ENCODE measurements around the gene NDUFS4. TPM values are rescaled to one million over a fixed set of nuclear protein-coding genes. Genes with fewer than 3 reads are reported as not detected.
"Not testable (repeated sequence)": the region's sequence is repeated elsewhere in the genome, so short reads cannot be mapped to it uniquely, and the experiment has no call there.

Gene NDUFS4
- total RNA-seq, 1 donor from 2014 or later, result 92.4 TPM

GRCh38 chr5:53520813-53521212 lies 39.6 kb upstream of the NDUFS4 start:
- FAIRE-seq (no peak), DNase-seq (ENCODE audit: low read depth) (no peak)
- Histone ChIP-seq H3K27ac (ENCODE audit: low read depth, low read length) (no peak overlapping the region), H2AFZ (ENCODE audit: low read depth, low read length) (no peak overlapping the region), H3K27me3 (ENCODE audit: insufficient read depth, low read length) (no peaks in the 10 kb centered on the region), H3K9ac (ENCODE audit: low read length) (no peak overlapping the region), H3K79me2 (ENCODE audit: insufficient read depth, low read length) (no peaks in the 10 kb centered on the region), H3K9me3 (ENCODE audit: insufficient read depth, low read depth, low read length) (no peaks in the 10 kb centered on the region), H3K4me3 (ENCODE audit: insufficient read depth, low read depth, low read length) (no peak overlapping the region), H4K20me1 (ENCODE audit: insufficient read depth, low read length) (no peaks in the 10 kb centered on the region), H3K4me2 (ENCODE audit: low read length) (no peak overlapping the region), H3K4me1 (ENCODE audit: insufficient read depth, low read length) (no peaks in the 10 kb centered on the region), H3K36me3 (ENCODE audit: insufficient read depth, low read length) (no peaks in the 10 kb centered on the region)
- no peak for TF ChIP-seq EZH2 (IDR thresholded peaks at IDR 0.05; ENCODE audit: insufficient read depth, low read length)
- TF ChIP-seq CTCF (IDR thresholded peaks at IDR 0.05; ENCODE audit: insufficient read depth, low read depth, low read length), result no peak
- Mint-ChIP-seq H3K36me3 (ENCODE audit: low read depth, unreplicated experiment) (no peaks in the 10 kb centered on the region), H3K4me1 (ENCODE audit: low read depth, unreplicated experiment) (no peaks in the 10 kb centered on the region), H3K9me3 (ENCODE audit: unreplicated experiment) (peaks cover 3% of the 10 kb centered on the region), H3K4me3 (ENCODE audit: unreplicated experiment) (no peak overlapping the region), H3K27ac (ENCODE audit: unreplicated experiment) (no peak overlapping the region), H3K27me3 (ENCODE audit: low read depth, unreplicated experiment) (peaks cover 2% of the 10 kb centered on the region)

GRCh38 chr5:53537711-53538110 lies 22.7 kb upstream of the NDUFS4 start:
- H3K36me3 Mint-ChIP-seq (ENCODE audit: low read depth, unreplicated experiment), result no peaks in the 10 kb centered on the region
- FAIRE-seq (peak; percentile 62), DNase-seq (ENCODE audit: low read depth) (no peak)
- H4K20me1 ChIP-seq (ENCODE audit: insufficient read depth, low read length), result no peaks in the 10 kb centered on the region
- H3K4me3 Mint-ChIP-seq (ENCODE audit: unreplicated experiment), result no peak overlapping the region
- no peak overlapping the region for H3K27ac Mint-ChIP-seq (ENCODE audit: unreplicated experiment)
- H3K9me3 ChIP-seq (ENCODE audit: insufficient read depth, low read depth, low read length), result no peaks in the 10 kb centered on the region
- no peak overlapping the region for H3K9ac ChIP-seq (ENCODE audit: low read length)
- H3K36me3 ChIP-seq (ENCODE audit: insufficient read depth, low read length), result no peaks in the 10 kb centered on the region
- no peaks in the 10 kb centered on the region for H3K27me3 Mint-ChIP-seq (ENCODE audit: low read depth, unreplicated experiment)
- peaks cover 3% of the 10 kb centered on the region for H3K27me3 ChIP-seq (ENCODE audit: insufficient read depth, low read length)
- no peak overlapping the region for H3K4me2 ChIP-seq (ENCODE audit: low read length)
- H3K4me1 Mint-ChIP-seq (ENCODE audit: low read depth, unreplicated experiment), result no peaks in the 10 kb centered on the region
- no peaks in the 10 kb centered on the region for H3K79me2 ChIP-seq (ENCODE audit: insufficient read depth, low read length)
- H3K4me3 ChIP-seq (ENCODE audit: insufficient read depth, low read depth, low read length), result no peak overlapping the region
- H3K9me3 Mint-ChIP-seq (ENCODE audit: unreplicated experiment), result no peaks in the 10 kb centered on the region
- no peaks in the 10 kb centered on the region for H3K4me1 ChIP-seq (ENCODE audit: insufficient read depth, low read length)
- no peak overlapping the region for H2AFZ ChIP-seq (ENCODE audit: low read depth, low read length)
- TF ChIP-seq EZH2 (IDR thresholded peaks at IDR 0.05; ENCODE audit: insufficient read depth, low read length) (no peak), CTCF (IDR thresholded peaks at IDR 0.05; ENCODE audit: insufficient read depth, low read depth, low read length) (no peak)
- no peak overlapping the region for H3K27ac ChIP-seq (ENCODE audit: low read depth, low read length)

GRCh38 chr5:53540739-53541138 lies 19.7 kb upstream of the NDUFS4 start:
- H3K27me3 Mint-ChIP-seq (ENCODE audit: low read depth, unreplicated experiment); FAIRE-seq; DNase-seq (ENCODE audit: low read depth); H3K36me3 ChIP-seq (ENCODE audit: insufficient read depth, low read length); H2AFZ ChIP-seq (ENCODE audit: low read depth, low read length); H3K4me1 ChIP-seq (ENCODE audit: insufficient read depth, low read length); H3K27ac Mint-ChIP-seq (ENCODE audit: unreplicated experiment); H3K27me3 ChIP-seq (ENCODE audit: insufficient read depth, low read length); H3K4me3 ChIP-seq (ENCODE audit: insufficient read depth, low read depth, low read length); H3K27ac ChIP-seq (ENCODE audit: low read depth, low read length); H3K36me3 Mint-ChIP-seq (ENCODE audit: low read depth, unreplicated experiment); H4K20me1 ChIP-seq (ENCODE audit: insufficient read depth, low read length); H3K9ac ChIP-seq (ENCODE audit: low read length); H3K9me3 Mint-ChIP-seq (ENCODE audit: unreplicated experiment); H3K79me2 ChIP-seq (ENCODE audit: insufficient read depth, low read length); H3K4me2 ChIP-seq (ENCODE audit: low read length); H3K4me1 Mint-ChIP-seq (ENCODE audit: low read depth, unreplicated experiment); H3K4me3 Mint-ChIP-seq (ENCODE audit: unreplicated experiment); H3K9me3 ChIP-seq (ENCODE audit: insufficient read depth, low read depth, low read length): not testable (repeated sequence)

All from astrocyte (in vitro differentiated cells and primary cell).